ENCODE results near the gene PHF19. TPM values are rescaled to one million over a fixed set of nuclear protein-coding genes. Genes with fewer than 3 reads are reported as not detected.

The PHF19 gene
- total RNA-seq, 6 donors from 2014 or later, result 8.0 to 42.4 (median 19.2) TPM

GRCh38 chr9:120919843-120920805, 43.1 kb upstream of the PHF19 start:
- H3K36me3 ChIP-seq, result no peaks in the 10 kb centered on the region
- DNase-seq (no peak), ATAC-seq (ENCODE audit: low FRiP score in 2 of 2) (peak in 1 of 2 donors; percentile 50)
- no peaks in the 10 kb centered on the region for H3K9me3 ChIP-seq
- TF ChIP-seq POLR2AphosphoS5 (IDR thresholded peaks at IDR 0.05) (no peak), CTCF (IDR thresholded peaks at IDR 0.05) (no peak), POLR2A (IDR thresholded peaks at IDR 0.05) (no peak), EP300 (IDR thresholded peaks at IDR 0.05) (no peak)
- no peaks in the 10 kb centered on the region for H3K27me3 ChIP-seq
- no peak overlapping the region for H3K4me3 ChIP-seq
- H3K4me1 ChIP-seq, result peaks cover 19 to 31% (median 23%) of the 10 kb centered on the region in 4 donors
- 75 to 94% methylated on average over 5 to 6 of the region's 6 CpGs for WGBS, 2 donors
- H3K27ac ChIP-seq, result peak overlapping the region; percentile 49 to 84 (median 66)

GRCh38 chr9:120918931-120919842, 42.2 kb upstream of the PHF19 start:
- Histone ChIP-seq H3K4me1 (peaks cover 19 to 31% (median 23%) of the 10 kb centered on the region in 4 donors), H3K36me3 (no peaks in the 10 kb centered on the region), H3K27me3 (no peaks in the 10 kb centered on the region), H3K27ac (peak overlapping the region; percentile 49 to 84 (median 66)), H3K4me3 (no peak overlapping the region), H3K9me3 (no peaks in the 10 kb centered on the region)
- no peak for TF ChIP-seq POLR2A (IDR thresholded peaks at IDR 0.05)
- TF ChIP-seq POLR2AphosphoS5 (IDR thresholded peaks at IDR 0.05), result peak in 1 of 2 donors; percentile 12
- ATAC-seq (ENCODE audit: low FRiP score in 2 of 2) (peak in 1 of 2 donors; percentile 19), DNase-seq (peak in 1 of 2 donors; percentile 39)
- 80 to 86% methylated on average over 15 to 19 of the region's 20 CpGs for WGBS, 2 donors

- H3K27me3 ChIP-seq, result no peaks in the 10 kb centered on the region
- no peaks in the 10 kb centered on the region for H3K9me3 ChIP-seq
- no peak for ATAC-seq (ENCODE audit: low FRiP score in 2 of 2)
- H3K4me3 ChIP-seq, result no peak overlapping the region
- H3K27ac ChIP-seq, result peak overlapping the region in 3 of 4 donors; percentile 57 to 84 (median 76)
- TF ChIP-seq EP300 (IDR thresholded peaks at IDR 0.05), result no peak
- 94 to 98% methylated on average over 4 of the region's 4 CpGs for WGBS, 2 donors
- no peak for DNase-seq
- peaks cover 19 to 31% (median 23%) of the 10 kb centered on the region in 4 donors for H3K4me1 ChIP-seq
- H3K36me3 ChIP-seq, result peaks cover 0 to 5% (median 1%) of the 10 kb centered on the region in 4 donors
These were observed 41.2 kb upstream of the PHF19 start for GRCh38 chr9:120917929-120918762.

- Histone ChIP-seq H3K9me3 (no peaks in the 10 kb centered on the region), H3K27ac (peak overlapping the region in 3 of 4 donors; percentile 28 to 61 (median 54)), H3K4me3 (no peak overlapping the region), H3K27me3 (no peaks in the 10 kb centered on the region), H3K4me1 (peaks cover 19 to 31% (median 23%) of the 10 kb centered on the region in 4 donors), H3K36me3 (peaks cover 0 to 8% (median 5%) of the 10 kb centered on the region in 4 donors)
- no peak for DNase-seq
- no peak for TF ChIP-seq EP300 (IDR thresholded peaks at IDR 0.05)
- no peak for TF ChIP-seq POLR2AphosphoS5 (IDR thresholded peaks at IDR 0.05)
- no peak for TF ChIP-seq CTCF (IDR thresholded peaks at IDR 0.05)
- TF ChIP-seq POLR2A (IDR thresholded peaks at IDR 0.05), result no peak
- 89% methylated on average over 7 to 8 of the region's 8 CpGs for WGBS, 2 donors
- no peak for ATAC-seq (ENCODE audit: low FRiP score in 2 of 2)
These were observed 40.2 kb upstream of the PHF19 start for GRCh38 chr9:120916991-120917880.
